HepG2 (cell line): ENCODE data around the gene FGD2. TPM values are rescaled to one million over a fixed set of nuclear protein-coding genes. Genes with fewer than 3 reads are reported as not detected.
A peak's percentile ranks its signal among the peaks of the same experiment; 100 is the strongest.

Experiments
- HOXA9 ChIP-seq: sonication (generic); formaldehyde crosslinking; IDR thresholded peaks from 2 replicates; pipeline ENCODE4 v1.8.1; 2022; ENCODE audit warnings: missing genetic modification reagents, mild to moderate bottlenecking, moderate library complexity, borderline replicate concordance
- KMT2B ChIP-seq: IDR thresholded peaks from 2 replicates; pipeline ENCODE4 v1.6.1; 2016; ENCODE audit warnings: missing genetic modification reagents, missing compliant biosample characterization
- MIER2 ChIP-seq: IDR thresholded peaks from 2 replicates; pipeline ENCODE4 v1.6.1; 2016; ENCODE audit warnings: missing biosample characterization, missing genetic modification reagents
- MYC ChIP-seq: sonication (generic); formaldehyde crosslinking; IDR thresholded peaks from 2 replicates; pipeline ENCODE4 v1.9.0; 2021; ENCODE audit warnings: missing genetic modification reagents, borderline replicate concordance
- RCOR2 ChIP-seq: IDR thresholded peaks from 2 replicates; pipeline ENCODE4 v1.6.1; 2016; ENCODE audit warnings: missing biosample characterization, missing genetic modification reagents
- SP5 ChIP-seq: IDR thresholded peaks from 2 replicates; pipeline ENCODE4 v1.6.1; 2016; ENCODE audit warnings: low read depth, borderline replicate concordance
- TAF1 ChIP-seq: sonication (generic); formaldehyde crosslinking; IDR thresholded peaks from 2 replicates; pipeline ENCODE4 v1.4.0; 2020; ENCODE audit warnings: missing genetic modification reagents
- UBTF ChIP-seq: sonication (generic); formaldehyde crosslinking; IDR thresholded peaks from 2 replicates; pipeline ENCODE4 v1.4.0; 2020; ENCODE audit warnings: mild to moderate bottlenecking, missing genetic modification reagents
- ZBTB49 ChIP-seq: sonication (generic); formaldehyde crosslinking; IDR thresholded peaks from 2 replicates; pipeline ENCODE4 v1.4.0; 2020; ENCODE audit warnings: missing genetic modification reagents, borderline replicate concordance
- ZNF616 ChIP-seq: sonication (generic); formaldehyde crosslinking; IDR thresholded peaks from 2 replicates; pipeline ENCODE4 v1.5.0; 2020; ENCODE audit warnings: low read depth, mild to moderate bottlenecking, missing genetic modification reagents
- ZNF629 ChIP-seq: sonication (generic); formaldehyde crosslinking; conservative IDR thresholded peaks from 2 replicates; pipeline ENCODE4 v1.5.0; 2020; ENCODE audit warnings: missing genetic modification reagents
- polyA plus RNA-seq, 8 experiments: library from polyadenylated mRNA; depleted of rRNA in 3 of 8; stranded (reverse) in 7 of 8; unstranded in 1 of 8; fragments of >200 nt; fragmentation: Illumina TruSeq in 4 of 8; extraction: Trizol in 4 of 8; gene quantifications; 2 replicates each; pipeline versions ENCODE4 v1.2.1 to v1.2.3, GENCODE V29; 2011 to 2016; ENCODE audit warnings: low read depth in 4 of 8, missing spikeins in 1 of 8, mixed read lengths in 1 of 8; ENCODE audit not compliant: insufficient read depth in 1 of 8
- total RNA-seq, 5 experiments: library from RNA; depleted of rRNA; stranded (reverse); fragments of >200 nt; fragmentation: Illumina TruSeq; extraction: Trizol; gene quantifications; 2 replicates each; pipeline ENCODE4 v1.2.3, GENCODE V29; 2016; ENCODE audit warnings: low read depth in 1 of 5
- TF ChIP-seq, protein P1 (sequence below): sonication (generic); formaldehyde crosslinking; IDR thresholded peaks from 2 replicates; pipeline ENCODE4 v1.9.0; 2022; ENCODE audit warnings: low read depth, missing genetic modification reagents
- TF ChIP-seq, protein P2 (sequence below): sonication (generic); formaldehyde crosslinking; IDR thresholded peaks from 2 replicates; pipeline ENCODE4 v1.9.0; 2022; ENCODE audit warnings: missing genetic modification reagents, mild to moderate bottlenecking, borderline replicate concordance

The FGD2 gene
- total and polyA plus RNA-seq, 2 of the 13 experiments (the other 11 are each of a cell fraction or from before 2014, with no cell fraction given): not detected

GRCh38 chr6:37025621-37026466 is 20.4 kb downstream of the FGD2 start (continued):
- TF ChIP-seq ZNF616 (CRISPR knock-in tag) (no peak), ZBTB49 (CRISPR knock-in tag) (no peak), RCOR2 (CRISPR knock-in tag) (no peak), MYC (no peak; the same call in 1 of the 2 replicates), SP5 (CRISPR knock-in tag) (peak; percentile 46; the same call in 1 of the 2 replicates), TAF1 (CRISPR knock-in tag) (no peak), MIER2 (0 out of 2 replicates have a peak, but pooled peaks have one; percentile 23), KMT2B (CRISPR knock-in tag) (no peak), HOXA9 (0 out of 2 replicates have a peak, but pooled peaks have one; percentile 54), UBTF (CRISPR knock-in tag) (peak; percentile 28; the same call in 1 of the 2 replicates), ZNF629 (peak; percentile 84)
- TF ChIP-seq, protein P1, sequence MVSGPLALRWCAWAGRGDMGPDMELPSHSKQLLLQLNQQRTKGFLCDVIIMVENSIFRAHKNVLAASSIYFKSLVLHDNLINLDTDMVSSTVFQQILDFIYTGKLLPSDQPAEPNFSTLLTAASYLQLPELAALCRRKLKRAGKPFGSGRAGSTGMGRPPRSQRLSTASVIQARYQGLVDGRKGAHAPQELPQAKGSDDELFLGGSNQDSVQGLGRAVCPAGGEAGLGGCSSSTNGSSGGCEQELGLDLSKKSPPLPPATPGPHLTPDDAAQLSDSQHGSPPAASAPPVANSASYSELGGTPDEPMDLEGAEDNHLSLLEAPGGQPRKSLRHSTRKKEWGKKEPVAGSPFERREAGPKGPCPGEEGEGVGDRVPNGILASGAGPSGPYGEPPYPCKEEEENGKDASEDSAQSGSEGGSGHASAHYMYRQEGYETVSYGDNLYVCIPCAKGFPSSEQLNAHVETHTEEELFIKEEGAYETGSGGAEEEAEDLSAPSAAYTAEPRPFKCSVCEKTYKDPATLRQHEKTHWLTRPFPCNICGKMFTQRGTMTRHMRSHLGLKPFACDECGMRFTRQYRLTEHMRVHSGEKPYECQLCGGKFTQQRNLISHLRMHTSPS (CRISPR knock-in tag): 0 out of 2 replicates have a peak, but pooled peaks have one; percentile 22
- TF ChIP-seq, protein P2, sequence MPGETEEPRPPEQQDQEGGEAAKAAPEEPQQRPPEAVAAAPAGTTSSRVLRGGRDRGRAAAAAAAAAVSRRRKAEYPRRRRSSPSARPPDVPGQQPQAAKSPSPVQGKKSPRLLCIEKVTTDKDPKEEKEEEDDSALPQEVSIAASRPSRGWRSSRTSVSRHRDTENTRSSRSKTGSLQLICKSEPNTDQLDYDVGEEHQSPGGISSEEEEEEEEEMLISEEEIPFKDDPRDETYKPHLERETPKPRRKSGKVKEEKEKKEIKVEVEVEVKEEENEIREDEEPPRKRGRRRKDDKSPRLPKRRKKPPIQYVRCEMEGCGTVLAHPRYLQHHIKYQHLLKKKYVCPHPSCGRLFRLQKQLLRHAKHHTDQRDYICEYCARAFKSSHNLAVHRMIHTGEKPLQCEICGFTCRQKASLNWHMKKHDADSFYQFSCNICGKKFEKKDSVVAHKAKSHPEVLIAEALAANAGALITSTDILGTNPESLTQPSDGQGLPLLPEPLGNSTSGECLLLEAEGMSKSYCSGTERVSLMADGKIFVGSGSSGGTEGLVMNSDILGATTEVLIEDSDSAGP (CRISPR knock-in tag): peak; percentile 42; the same call in 1 of the 2 replicates
